Right renal cortex interstitium (tissue), 3 donors: Measurements from ENCODE around the gene SRA1. TPM values are rescaled to one million over a fixed set of nuclear protein-coding genes. Genes with fewer than 3 reads are reported as not detected.
"Not testable (repeated sequence)": the region's sequence is repeated elsewhere in the genome, so short reads cannot be mapped to it uniquely, and the experiment has no call there.

ENCODE experiments used
- DNase-seq, 3 donors: peaks; one replicate each; pipeline ENCODE4 v3.0.0-alpha.2; 2013; ENCODE audit warnings: low read depth in 3 of 3, low spot score in 2 of 3
- polyA plus RNA-seq, 3 donors: library from polyadenylated mRNA; unstranded; fragments of 120-200 nt; gene quantifications; one replicate each; pipeline ENCODE4 v1.2.1, GENCODE V29; 2013; ENCODE audit not compliant: insufficient read length in 3 of 3

SRA1 gene
- 10 to 100 TPM; 20.3 to 22.8 (median 21.9) TPM for polyA plus RNA-seq

GRCh38 chr5:140557136-140557805 lies at the start of gene SRA1:
TSS of gene SRA1 (minus strand) at chr5:140557473. CDS start at chr5:140557452, 21 bp downstream.
- peak; percentile 74 to 84 (median 77) for DNase-seq

- no peak for DNase-seq
Observed at GRCh38 chr5:140607031-140607430, 49.8 kb upstream of the SRA1 start.

GRCh38 chr5:140605879-140606278 lies 48.6 kb upstream of the SRA1 start:
- DNase-seq: no peak

GRCh38 chr5:140603734-140604133 lies 46.5 kb upstream of the SRA1 start:
- DNase-seq: no peak

- DNase-seq: not testable (repeated sequence)
Observed at GRCh38 chr5:140603446-140603698, 46.1 kb upstream of the SRA1 start.

DNA sequence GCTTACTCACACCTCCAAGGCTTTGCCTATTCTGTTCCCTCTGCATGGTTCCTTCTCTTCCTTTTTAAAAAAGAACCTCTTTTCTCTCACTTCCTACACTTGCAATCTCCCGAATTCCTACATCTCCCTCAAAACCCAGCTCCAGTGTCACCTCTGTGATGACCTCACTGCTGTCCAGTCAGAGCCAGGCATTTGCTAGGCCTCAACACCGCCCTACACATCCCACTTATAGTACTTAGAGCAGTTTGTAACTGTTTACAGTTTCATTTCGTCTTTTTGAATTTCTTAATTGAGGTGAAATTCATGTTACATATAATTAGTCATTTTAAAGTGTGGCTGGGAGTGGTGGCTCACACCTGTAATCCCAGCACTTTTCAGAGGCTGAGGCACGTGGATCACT lies 44.9 kb upstream of the SRA1 start:
- DNase-seq: no peak

DNA sequence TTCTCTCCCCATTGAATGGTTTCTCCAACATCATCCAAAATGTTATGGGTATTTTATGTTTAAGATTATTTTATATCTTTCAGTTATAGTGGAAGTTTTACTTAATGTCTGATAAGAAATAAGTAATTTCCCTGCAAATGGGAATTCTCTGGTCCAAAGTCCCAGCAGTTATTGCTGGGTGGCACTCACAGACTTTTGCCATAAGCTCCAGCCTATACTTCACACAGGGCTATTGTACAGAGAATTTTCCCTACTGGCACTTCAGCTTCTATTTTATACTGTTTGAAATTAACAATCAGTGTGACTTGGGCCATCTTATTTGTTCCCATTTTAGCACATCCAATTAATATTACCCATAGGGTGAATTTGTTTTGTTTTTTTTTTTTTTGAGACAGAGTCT lies 42.8 kb upstream of the SRA1 start:
- DNase-seq: no peak

- DNase-seq: no peak
Observed at GRCh38 chr5:140598836-140599235, 41.6 kb upstream of the SRA1 start.

GRCh38 chr5:140596321-140596741 lies 39.1 kb upstream of the SRA1 start:
- no peak for DNase-seq

- DNase-seq: no peak
Observed at GRCh38 chr5:140595538-140596300, 38.4 kb upstream of the SRA1 start.

DNA sequence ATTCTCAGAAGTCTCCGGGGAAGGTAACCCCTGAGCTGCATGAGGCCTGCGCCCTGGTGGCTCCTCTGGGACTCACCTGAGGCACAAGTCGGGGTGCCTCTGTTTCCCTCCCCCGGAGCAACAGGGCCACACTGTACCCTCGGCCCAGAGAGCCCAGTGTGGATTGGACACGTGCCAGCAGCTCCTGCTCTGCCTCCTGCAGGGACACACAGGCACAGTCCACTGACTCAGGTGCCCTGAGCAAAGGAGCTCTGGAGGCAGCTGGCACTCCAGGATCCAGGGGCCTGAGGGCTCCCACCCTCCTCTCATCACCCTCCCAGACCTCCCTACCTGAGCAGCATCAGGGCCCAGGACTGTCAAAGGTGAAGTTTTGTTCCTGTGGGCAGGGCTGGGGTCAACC lies 36.9 kb upstream of the SRA1 start:
- DNase-seq: no peak

- DNase-seq: not testable (repeated sequence)
Observed at GRCh38 chr5:140593070-140593469, 35.8 kb upstream of the SRA1 start.

- no peak for DNase-seq
Observed at GRCh38 chr5:140591747-140592372, 34.6 kb upstream of the SRA1 start.

DNA sequence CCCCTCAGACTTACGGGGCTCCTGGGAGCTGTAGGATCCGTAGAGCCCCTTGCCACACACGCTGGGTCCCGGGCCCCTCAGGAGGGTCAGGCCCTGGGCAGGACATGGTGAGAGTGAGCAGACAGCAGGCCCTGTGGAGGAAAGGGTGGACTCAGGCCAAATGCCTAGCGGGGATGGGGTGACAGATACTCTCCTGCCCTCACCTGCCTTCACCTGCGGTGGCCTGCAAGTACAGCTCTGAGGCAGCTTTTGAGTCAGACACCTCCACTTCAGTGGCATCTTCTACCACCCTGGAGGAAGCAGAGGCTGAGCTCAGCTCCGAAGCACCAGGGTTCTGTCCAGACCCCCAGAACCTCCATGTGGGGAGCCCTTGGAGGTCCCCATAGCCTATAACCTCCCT lies 33.6 kb upstream of the SRA1 start:
- no peak for DNase-seq

DNA sequence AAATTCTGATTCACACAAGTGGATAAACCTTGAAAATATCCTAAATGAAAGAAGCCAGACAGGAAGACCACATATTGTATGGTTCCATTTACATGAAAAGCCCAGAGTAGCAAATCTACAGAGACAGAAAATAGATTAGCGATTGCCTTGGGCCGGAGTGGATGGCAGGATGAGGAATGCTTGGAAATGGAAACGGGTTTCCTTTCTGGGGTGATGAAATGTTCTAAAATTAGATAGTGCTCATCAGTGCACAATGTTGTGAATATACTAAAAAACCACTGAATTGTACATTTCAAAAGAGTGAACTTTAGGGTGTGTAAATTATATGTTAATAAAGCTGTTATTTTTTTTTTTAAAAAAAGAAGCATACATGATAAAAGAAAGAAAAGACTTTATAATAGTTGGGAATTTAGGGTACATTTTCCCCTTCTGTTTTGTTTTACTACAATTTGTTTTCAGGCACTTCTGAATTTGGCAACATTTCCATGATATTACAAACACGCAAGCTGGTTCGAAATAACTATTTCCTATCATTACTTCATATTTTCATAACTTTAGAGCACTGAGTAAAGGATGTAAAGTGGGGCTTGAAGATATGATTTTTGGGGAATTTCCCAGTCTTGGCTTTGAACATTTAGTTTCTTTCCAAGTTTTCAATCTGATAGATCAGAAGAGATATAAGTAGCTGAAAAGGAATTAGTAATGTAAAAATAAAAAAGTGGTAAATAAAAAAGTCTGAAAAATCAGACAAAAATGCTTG lies 31.2 kb upstream of the SRA1 start:
- no peak for DNase-seq

GRCh38 chr5:140587495-140587894 lies 30.2 kb upstream of the SRA1 start:
- no peak for DNase-seq

DNA sequence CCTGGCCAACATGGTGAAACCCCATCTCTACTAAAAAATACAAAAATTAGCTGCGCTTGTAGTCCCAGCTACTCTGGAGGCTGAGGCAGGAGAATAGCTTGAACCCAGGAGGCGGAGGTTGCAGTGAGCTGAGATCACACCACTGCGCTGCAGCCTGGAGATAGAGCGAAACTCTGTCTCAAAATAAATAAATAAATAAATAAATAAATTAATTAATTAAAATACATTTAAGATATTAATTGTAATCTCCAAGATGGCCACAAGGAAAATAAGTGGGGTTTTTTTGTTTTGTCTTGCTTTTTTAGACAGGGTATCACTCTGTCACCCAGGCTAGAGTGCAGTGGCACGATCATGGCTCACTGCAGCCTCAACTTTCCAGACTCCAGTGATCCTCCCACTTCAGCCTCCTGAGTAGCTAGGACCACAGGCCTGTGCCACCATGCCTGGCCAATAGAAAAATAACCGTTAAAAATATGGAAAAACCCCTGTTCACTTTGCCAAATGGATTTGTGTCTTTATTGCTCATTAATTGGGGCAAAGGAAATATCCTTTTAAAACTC lies 22.0 kb upstream of the SRA1 start:
- DNase-seq: not testable (repeated sequence)

DNA sequence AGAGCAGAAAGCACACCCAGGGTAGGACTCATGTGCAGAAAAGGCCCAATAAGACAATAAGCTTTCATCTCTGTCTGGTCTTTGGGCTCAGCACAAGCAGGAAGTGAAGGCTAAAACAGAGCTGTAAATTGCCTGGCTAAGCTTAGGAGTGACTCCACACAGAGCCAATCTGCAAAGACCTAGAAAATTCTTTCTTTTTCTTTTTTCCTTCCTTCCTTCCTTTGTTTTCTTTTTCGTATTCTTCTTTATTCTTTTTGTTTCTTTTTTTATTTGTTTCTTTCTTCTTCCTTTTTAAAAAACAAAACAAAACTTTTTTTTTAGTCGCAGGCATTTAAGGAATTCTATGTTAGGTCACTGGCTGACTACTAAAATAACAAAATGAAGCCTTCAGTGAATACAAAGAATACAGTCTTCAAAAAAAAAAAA lies 19.5 kb upstream of the SRA1 start:
- no peak for DNase-seq

DNA sequence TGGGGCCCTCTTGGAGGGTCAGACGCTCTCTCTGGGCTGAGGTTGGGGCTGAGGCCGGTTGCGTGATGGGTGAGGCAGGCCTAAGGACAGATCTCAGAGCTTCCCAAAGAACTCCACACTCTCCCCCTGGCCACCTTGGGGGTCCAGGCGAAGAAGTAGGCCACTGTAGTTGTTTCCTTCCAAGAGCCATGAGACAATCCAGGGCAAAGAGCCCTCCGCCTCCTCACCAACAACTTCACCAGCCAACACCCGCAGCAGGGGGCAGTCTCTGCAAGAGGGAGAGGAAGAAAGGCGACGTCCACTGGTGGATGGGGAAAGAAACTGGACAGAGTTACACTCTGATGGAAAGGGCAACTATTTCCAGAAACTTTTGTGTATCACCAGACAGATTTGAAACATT lies 18.0 kb upstream of the SRA1 start:
- no peak for DNase-seq

DNA sequence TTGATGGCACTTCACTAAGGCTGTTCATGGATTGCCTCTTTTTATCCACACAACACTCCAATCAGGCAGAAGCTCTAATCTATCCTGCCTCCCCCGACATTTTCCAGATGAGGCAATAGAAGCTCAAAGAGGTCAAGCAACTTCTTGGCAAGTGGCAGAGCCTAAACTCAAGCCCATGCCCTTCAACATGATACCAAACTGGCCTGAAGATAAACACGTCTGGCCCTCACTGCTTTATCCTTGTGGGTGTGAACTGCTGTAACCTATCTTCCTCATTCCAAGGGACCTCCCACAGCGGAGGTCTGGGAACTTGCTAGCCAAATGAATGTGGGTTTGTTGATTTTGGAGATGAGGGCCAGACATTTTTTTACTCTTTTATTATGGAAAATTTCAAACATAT lies 16.9 kb upstream of the SRA1 start:
- DNase-seq: no peak

GRCh38 chr5:140573683-140574082 lies 16.4 kb upstream of the SRA1 start:
- DNase-seq: no peak
